A673 (cell line): Measurements from ENCODE around the gene CDO1. TPM values are rescaled to one million over a fixed set of nuclear protein-coding genes. Genes with fewer than 3 reads are reported as not detected.
"Not testable (repeated sequence)": the region's sequence is repeated elsewhere in the genome, so short reads cannot be mapped to it uniquely, and the experiment has no call there.

Source experiments
- BruUV-seq: library from RNA; stranded (reverse); fragments of 400-500 nt; replicated peaks from 2 replicates; lab custom pipeline; 2021; lab: Mats Ljungman, UMichigan
- CTCF ChIA-PET: fragments of 300-600 bp; sonication (Branson Sonifier 250); formaldehyde crosslinking; loops from one replicate; lab custom pipeline; 2022; ENCODE audit warnings: antibody characterized with exemption; lab: Charles Lee
- POLR2A ChIA-PET: fragments of 300-600 bp; sonication (Branson Sonifier 250); formaldehyde crosslinking; loops from one replicate; lab custom pipeline; 2022; ENCODE audit warnings: antibody characterized with exemption; ENCODE audit not compliant: low non-redundant PET; lab: Charles Lee
- DNase-seq: peaks from one replicate; pipeline ENCODE4 v3.0.0-alpha.2; 2015; ENCODE audit warnings: low spot score
- H3K27ac ChIP-seq: fragments of 200-600 bp; sonication (generic); 2 replicates; pipeline ENCODE4 v1.5.1; 2016; ENCODE audit warnings: mixed run types, low read depth, mild to moderate bottlenecking, mixed read lengths, antibody characterized with exemption, low read length; ENCODE audit not compliant: poor library complexity, severe bottlenecking
- H3K27me3 ChIP-seq: fragments of 200-600 bp; sonication (generic); replicated peaks from 2 replicates; pipeline ENCODE4 v1.6.1; 2017; ENCODE audit warnings: mixed run types, low read depth, mild to moderate bottlenecking, mixed read lengths, antibody characterized with exemption, low read length; ENCODE audit not compliant: insufficient read depth, poor library complexity
- H3K36me3 ChIP-seq: fragments of 200-600 bp; sonication (generic); 2 replicates; pipeline ENCODE4 v1.6.1; 2016; ENCODE audit warnings: mixed run types, mild to moderate bottlenecking, mixed read lengths, antibody characterized with exemption, low read length; ENCODE audit not compliant: insufficient read depth, poor library complexity, severe bottlenecking
- H3K4me1 ChIP-seq: fragments of 200-600 bp; sonication (generic); 2 replicates; pipeline ENCODE4 v1.6.1; 2017; ENCODE audit warnings: mixed run types, mild to moderate bottlenecking, mixed read lengths, antibody characterized with exemption, low read length; ENCODE audit not compliant: insufficient read depth, poor library complexity, severe bottlenecking
- H3K4me3 ChIP-seq: fragments of 200-600 bp; sonication (generic); 2 replicates; pipeline ENCODE4 v1.5.1; 2016; ENCODE audit warnings: low read depth, mixed run types, mild to moderate bottlenecking, mixed read lengths, low read length; ENCODE audit not compliant: poor library complexity, severe bottlenecking
- H3K9me3 ChIP-seq: fragments of 200-600 bp; sonication (generic); 2 replicates; pipeline ENCODE4 v1.6.1; 2016; ENCODE audit warnings: mixed run types, low read depth, mild to moderate bottlenecking, mixed read lengths, antibody characterized with exemption, low read length; ENCODE audit not compliant: poor library complexity, severe bottlenecking
- EZH2 ChIP-seq: fragments of 200-600 bp; sonication (generic); IDR thresholded peaks from 2 replicates; pipeline ENCODE4 v1.6.1; 2017; ENCODE audit warnings: borderline replicate concordance, low read depth, mild to moderate bottlenecking, mixed read lengths, antibody characterized with exemption, low read length; ENCODE audit not compliant: poor library complexity, severe bottlenecking
- intact Hi-C: fragments of 100-400 bp; cut with micrococcal nuclease; formaldehyde crosslinking; loops from one replicate; pipeline ENCODE4 v1.10.0; 2022; ENCODE audit not compliant: unreplicated experiment
- total RNA-seq: library from RNA; stranded (reverse); gene quantifications from 2 replicates; pipeline ENCODE4 v1.2.3, GENCODE V29; 2021
- TF ChIP-seq, protein P1 (sequence below): fragments of 300-800, 200-600 bp; sonication (generic); conservative IDR thresholded peaks from 2 replicates; pipeline ENCODE4 v1.5.1; 2017; ENCODE audit warnings: low read depth, mild to moderate bottlenecking, antibody characterized with exemption, low read length, moderate library complexity, mixed read lengths

CDO1 gene
- total RNA-seq, 1 experiment from 2014 or later: 1.5 TPM

DNA sequence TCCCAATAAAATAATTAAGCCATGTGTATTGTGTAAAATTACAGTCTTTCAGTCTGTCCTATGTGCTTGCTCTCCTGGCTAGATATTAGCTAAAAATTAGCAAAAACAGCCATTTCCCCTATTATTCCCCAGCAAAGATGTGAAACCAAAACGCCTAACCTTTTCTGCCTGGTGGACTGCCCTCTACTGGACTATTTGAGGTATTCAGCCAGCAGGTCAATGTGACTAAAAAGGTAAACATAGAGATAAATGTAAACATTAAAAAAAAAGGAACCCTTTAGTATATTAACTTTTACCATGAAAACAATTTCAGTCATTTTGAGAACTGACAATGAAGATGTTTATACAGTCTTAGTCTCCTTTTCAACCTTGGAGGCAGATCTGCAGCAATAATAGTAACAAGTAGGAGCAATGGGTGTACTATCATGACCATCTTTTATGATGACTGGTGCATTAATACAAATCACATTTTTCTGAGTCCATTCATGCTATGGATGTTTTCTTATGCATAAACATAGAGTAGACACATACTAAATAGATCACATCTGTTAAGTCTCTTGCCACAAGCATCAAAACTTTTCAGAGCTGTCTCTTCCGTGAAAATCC lies 14.8 kb upstream of the CDO1 start:
- no peaks in the 10 kb centered on the region for H3K27me3 ChIP-seq
- BruUV-seq: no TSS peak
- no peak overlapping the region for H3K4me3 ChIP-seq
- ChIA-PET CTCF (interaction anchor here (0.7 kb wide), 1 partner anchor 196 kb away, joined by 5 read pairs; no protein-coding TSS in a partner anchor), POLR2A (no interaction called here)
- TF ChIP-seq, protein P1, sequence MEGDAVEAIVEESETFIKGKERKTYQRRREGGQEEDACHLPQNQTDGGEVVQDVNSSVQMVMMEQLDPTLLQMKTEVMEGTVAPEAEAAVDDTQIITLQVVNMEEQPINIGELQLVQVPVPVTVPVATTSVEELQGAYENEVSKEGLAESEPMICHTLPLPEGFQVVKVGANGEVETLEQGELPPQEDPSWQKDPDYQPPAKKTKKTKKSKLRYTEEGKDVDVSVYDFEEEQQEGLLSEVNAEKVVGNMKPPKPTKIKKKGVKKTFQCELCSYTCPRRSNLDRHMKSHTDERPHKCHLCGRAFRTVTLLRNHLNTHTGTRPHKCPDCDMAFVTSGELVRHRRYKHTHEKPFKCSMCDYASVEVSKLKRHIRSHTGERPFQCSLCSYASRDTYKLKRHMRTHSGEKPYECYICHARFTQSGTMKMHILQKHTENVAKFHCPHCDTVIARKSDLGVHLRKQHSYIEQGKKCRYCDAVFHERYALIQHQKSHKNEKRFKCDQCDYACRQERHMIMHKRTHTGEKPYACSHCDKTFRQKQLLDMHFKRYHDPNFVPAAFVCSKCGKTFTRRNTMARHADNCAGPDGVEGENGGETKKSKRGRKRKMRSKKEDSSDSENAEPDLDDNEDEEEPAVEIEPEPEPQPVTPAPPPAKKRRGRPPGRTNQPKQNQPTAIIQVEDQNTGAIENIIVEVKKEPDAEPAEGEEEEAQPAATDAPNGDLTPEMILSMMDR: peak; percentile 78
- no peak for TF ChIP-seq EZH2
- DNase-seq: peak; percentile 54
- peaks cover 57% of the 10 kb centered on the region for H3K36me3 ChIP-seq
- intact Hi-C loops: loop anchor here (2.0 to 10.0 kb wide), 3 partner anchors 196 to 526 kb away; partner anchors contain the start of gene FEM1C
- H3K4me1 ChIP-seq: no peaks in the 10 kb centered on the region
- no peak overlapping the region for H3K27ac ChIP-seq
- no peaks in the 10 kb centered on the region for H3K9me3 ChIP-seq

DNA sequence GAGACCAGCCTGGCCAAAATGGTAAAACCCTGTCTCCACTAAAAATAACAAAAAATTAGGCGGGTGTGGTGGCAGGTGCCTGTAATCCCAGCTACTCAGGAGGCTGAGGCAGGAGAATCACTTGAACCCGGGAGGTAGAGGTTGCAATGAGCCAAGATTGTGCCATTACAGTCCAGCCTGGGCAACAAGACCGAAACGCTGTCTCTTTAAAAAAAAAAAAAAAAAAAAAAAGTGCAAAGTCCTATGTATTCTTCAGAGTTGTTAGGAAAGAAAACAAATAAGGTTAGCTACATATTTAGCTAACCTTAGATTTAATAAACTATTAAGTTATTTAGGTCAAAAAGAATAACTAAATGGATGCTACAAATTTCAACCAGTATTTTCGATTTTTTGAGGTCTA lies 13.5 kb upstream of the CDO1 start:
- no peak overlapping the region for H3K4me3 ChIP-seq
- no peaks in the 10 kb centered on the region for H3K27me3 ChIP-seq
- H3K36me3 ChIP-seq: peaks cover 44% of the 10 kb centered on the region
- no peak for DNase-seq
- no peak overlapping the region for H3K27ac ChIP-seq
- BruUV-seq: no TSS peak
- CTCF ChIA-PET: interaction anchor here (0.6 kb wide), 1 partner anchor 745 kb away, joined by 3 read pairs; no protein-coding TSS in a partner anchor
- no peaks in the 10 kb centered on the region for H3K4me1 ChIP-seq
- intact Hi-C loops: loop anchor here (2.0 to 10.0 kb wide), 3 partner anchors 195 to 525 kb away; partner anchors contain the start of gene FEM1C
- H3K9me3 ChIP-seq: no peaks in the 10 kb centered on the region
- POLR2A ChIA-PET: no interaction called here
- no peak for TF ChIP-seq EZH2
- TF ChIP-seq, protein P1: no peak

DNA sequence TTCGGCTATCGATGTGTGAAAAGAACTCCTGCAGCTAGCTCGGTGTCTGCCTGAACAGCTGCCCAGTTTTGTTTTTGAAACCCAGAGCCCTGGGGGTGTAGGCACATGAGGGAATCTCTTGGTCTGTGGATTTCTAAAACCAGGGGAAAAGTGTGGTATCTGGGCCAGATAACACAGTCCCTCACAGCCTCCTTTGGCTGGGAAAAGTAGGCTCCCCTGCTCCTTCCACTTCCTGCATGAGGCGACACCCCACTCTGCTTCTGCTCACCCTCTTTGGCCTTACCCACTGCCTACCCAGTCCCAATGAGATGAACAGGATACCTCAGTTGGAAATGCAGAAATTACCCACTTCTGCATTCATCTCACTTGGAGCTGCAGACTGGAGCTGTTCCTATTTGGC lies 9.5 kb upstream of the CDO1 start:
- POLR2A ChIA-PET: no interaction called here
- no peak overlapping the region for H3K27ac ChIP-seq
- peaks cover 27% of the 10 kb centered on the region for H3K36me3 ChIP-seq
- no TSS peak for BruUV-seq
- no peak for DNase-seq
- CTCF ChIA-PET: no interaction called here
- H3K4me1 ChIP-seq: no peaks in the 10 kb centered on the region
- H3K27me3 ChIP-seq: peaks cover 5% of the 10 kb centered on the region
- TF ChIP-seq, protein P1: no peak
- TF ChIP-seq EZH2: no peak
- intact Hi-C loops: no loop called here
- H3K4me3 ChIP-seq: no peak overlapping the region
- no peaks in the 10 kb centered on the region for H3K9me3 ChIP-seq

DNA sequence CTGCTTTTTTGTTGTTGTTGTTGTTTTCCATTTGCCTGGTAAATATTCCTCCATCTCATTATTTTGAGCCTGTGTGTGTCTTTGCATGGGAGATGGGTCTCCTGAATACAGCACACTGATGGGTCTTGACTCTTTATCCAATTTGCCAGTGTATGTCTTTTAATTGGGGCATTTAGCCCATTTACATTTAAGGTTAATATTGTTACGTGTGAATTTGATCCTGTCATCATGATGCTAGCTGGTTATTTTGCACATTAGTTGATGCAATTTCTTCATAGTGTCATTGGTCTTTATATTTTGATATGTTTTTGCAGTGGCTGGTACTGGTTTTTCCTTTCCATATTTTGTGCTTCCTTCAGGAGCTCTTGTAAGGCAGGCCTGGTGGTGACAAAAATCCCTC lies 8.5 kb upstream of the CDO1 start:
- BruUV-seq, H3K9me3 ChIP-seq, DNase-seq, intact Hi-C loops, CTCF ChIA-PET, POLR2A ChIA-PET, H3K4me1 ChIP-seq, H3K27me3 ChIP-seq, H3K4me3 ChIP-seq, H3K27ac ChIP-seq: not testable (repeated sequence)
- H3K36me3 ChIP-seq: peaks cover 17% of the 10 kb centered on the region
